Thoracic aorta endothelial cell (primary cell): ENCODE results near the gene EFNA1. TPM values are rescaled to one million over a fixed set of nuclear protein-coding genes. Genes with fewer than 3 reads are reported as not detected.

Source experiments
- small RNA-seq: library from RNA; depleted of rRNA; stranded (forward); fragments of <200 nt; gene quantifications from one replicate; pipeline ENCODE3, GENCODE V24; 2012
- total RNA-seq: library from RNA; depleted of rRNA; stranded (reverse); fragments of >200 nt; gene quantifications from 2 replicates; pipeline ENCODE4 v1.2.3, GENCODE V29; 2012

The EFNA1 gene
- 30.5 and 45.1 TPM in 2 replicates for total RNA-seq

DNA sequence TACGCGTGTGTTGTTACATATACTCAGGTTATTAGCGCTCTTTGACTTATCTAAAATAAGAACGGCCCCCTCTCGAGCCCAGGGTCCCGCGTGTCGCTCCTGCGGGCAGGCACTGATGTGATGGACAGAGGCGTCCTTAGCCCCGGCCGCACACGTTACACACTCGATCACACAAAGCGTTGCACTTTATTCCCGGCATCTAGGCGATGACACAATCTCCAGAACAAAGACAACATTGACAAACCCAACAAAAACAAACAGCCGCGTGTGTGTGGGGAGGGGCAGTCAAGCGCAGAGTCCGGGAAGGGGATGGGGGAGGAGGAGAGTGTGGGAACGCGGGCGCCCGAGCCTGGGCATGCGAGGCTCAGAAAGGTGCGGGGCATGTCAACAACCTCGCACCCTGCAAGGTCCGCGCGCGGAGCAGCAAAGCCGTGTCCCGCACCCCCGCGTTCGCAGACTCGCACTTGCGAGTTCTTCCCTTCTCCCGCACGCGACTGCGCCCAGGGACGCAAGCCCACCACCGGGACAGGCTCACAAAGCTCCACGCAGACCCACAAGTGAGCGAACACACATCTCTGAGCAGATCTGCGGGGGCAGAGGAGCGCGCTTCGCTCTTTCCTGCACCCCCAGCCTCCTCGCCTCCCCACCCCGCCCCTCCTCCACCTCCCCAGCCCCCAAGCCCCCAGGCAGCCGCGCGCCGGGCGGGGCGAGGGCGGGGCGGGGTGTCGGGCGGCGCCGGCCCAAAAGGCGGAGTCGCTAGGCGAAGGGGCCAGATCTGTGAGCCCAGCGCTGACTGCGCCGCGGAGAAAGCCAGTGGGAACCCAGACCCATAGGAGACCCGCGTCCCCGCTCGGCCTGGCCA is at the start of gene EFNA1:
Gene EFNA1, plus strand, starts transcription at position 772 of the 862 bp plus-strand sequence. CDS start 102 bp downstream, outside the sequence.

GRCh38 chr1:155078469-155079209 is 49.0 kb upstream of the EFNA1 start, which contains the start of gene EFNA3:
TSS of gene EFNA3 (plus strand) at chr1:155078837. CDS start at chr1:155078942, 105 bp downstream.

GRCh38 chr1:155135415-155136028 is 7.8 kb downstream of the EFNA1 start, which contains the start of gene SLC50A1:
TSS of gene SLC50A1 (plus strand) at chr1:155135852. CDS start at chr1:155135912, 60 bp downstream.

GRCh38 chr1:155139895-155140629 is 12.4 kb downstream of the EFNA1 start, which contains the start of gene DPM3:
TSS of gene DPM3 (minus strand) at chr1:155140531. CDS start at chr1:155140240, 291 bp downstream.

DNA sequence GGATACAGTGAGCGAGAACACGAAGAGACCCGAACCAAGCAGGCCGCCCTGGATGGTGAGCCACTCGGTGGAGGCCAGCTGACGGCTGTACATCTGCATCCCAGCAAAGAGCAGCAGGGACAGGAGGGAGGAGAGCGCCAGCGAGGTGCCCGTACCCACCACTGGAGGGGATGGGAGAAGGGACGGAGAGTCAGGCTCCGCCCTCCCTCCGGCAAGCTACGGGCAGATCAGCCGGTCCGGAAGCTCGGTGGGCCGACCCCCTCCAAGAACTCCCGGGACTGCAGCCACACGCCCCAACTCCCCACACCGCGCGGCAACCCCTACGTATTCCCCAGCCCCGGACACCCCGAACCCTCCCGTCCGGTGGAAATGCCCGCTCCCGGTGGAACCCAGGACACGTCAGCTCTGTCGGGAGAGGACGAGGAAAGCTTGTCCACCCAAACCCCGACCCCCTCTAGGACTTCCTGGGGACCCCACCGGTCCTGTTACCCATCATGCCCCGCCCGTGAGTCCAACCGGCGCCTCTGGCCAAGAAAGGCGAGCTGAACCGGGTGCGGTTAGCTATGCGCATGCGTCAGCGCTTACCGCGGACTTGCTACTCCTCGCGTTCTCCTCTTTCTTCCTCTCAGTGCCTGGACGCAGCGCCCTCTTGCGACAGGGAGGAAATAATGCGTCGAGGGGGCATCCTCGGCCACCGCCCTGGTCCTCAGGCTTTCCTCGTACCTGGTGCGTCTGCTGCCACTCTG is 45.2 kb downstream of the EFNA1 start, which contains the start of gene KRTCAP2:
Gene KRTCAP2, minus strand, starts transcription at position 573 of the 746 bp plus-strand sequence. Its CDS starts 80 bp downstream, at position 493.

GRCh38 chr1:155173478-155174323 is 46.0 kb downstream of the EFNA1 start, which contains the start of gene TRIM46:
TSS of gene TRIM46 (plus strand) at chr1:155173849. CDS start at chr1:155173967, 118 bp downstream.

Small RNA genes lying within 50 kb of the gene (small RNA-seq; reads per million reads assigned to genes)
- gene HMGN2P18 (not detected), gene RF00019 (not detected)

Other genes with a start within 250 kb of the EFNA1 start
- gene PMVK, start 191.2 kb upstream of the EFNA1 start, total RNA-seq: 9.2 and 10.5 TPM in 2 replicates
- gene PBXIP1, start 171.8 kb upstream of the EFNA1 start, total RNA-seq: 41.5 and 42.0 TPM in 2 replicates
- gene PYGO2, start 166.1 kb upstream of the EFNA1 start, total RNA-seq: 11.3 and 12.6 TPM in 2 replicates
- gene SHC1, start 157.1 kb upstream of the EFNA1 start, total RNA-seq: 248 and 273 TPM in 2 replicates
- 116 and 126 TPM in 2 replicates for gene CKS1B, start 153.2 kb upstream of the EFNA1 start, total RNA-seq
- gene FLAD1, start 144.5 kb upstream of the EFNA1 start, total RNA-seq: 21.6 and 22.3 TPM in 2 replicates
- 0.40 TPM in 1 of 2 replicates, not detected in the other for gene LENEP, start 134.3 kb upstream of the EFNA1 start, total RNA-seq
- 10.2 and 15.0 TPM in 2 replicates for gene ZBTB7B, start 125.1 kb upstream of the EFNA1 start, total RNA-seq
- gene DCST2, start 94.1 kb upstream of the EFNA1 start, total RNA-seq: 0.29 TPM in 1 of 2 replicates, not detected in the other
- not detected in 2 replicates for gene DCST1, start 94.1 kb upstream of the EFNA1 start, total RNA-seq
- gene ADAM15, start 76.6 kb upstream of the EFNA1 start, total RNA-seq: 172 and 268 TPM in 2 replicates
- 4.0 and 7.0 TPM in 2 replicates for gene EFNA4, start 64.1 kb upstream of the EFNA1 start, total RNA-seq
- gene EFNA3, start 49.0 kb upstream of the EFNA1 start, total RNA-seq: 0.66 and 1.9 TPM in 2 replicates
- 24.3 and 39.1 TPM in 2 replicates for gene SLC50A1, start 8.0 kb downstream of the EFNA1 start, total RNA-seq
- 23.7 and 37.9 TPM in 2 replicates for gene DPM3, start 12.7 kb downstream of the EFNA1 start, total RNA-seq
- gene KRTCAP2, start 45.4 kb downstream of the EFNA1 start, total RNA-seq: 77.7 and 105 TPM in 2 replicates
- gene TRIM46, start 46.0 kb downstream of the EFNA1 start, total RNA-seq: 5.7 and 7.2 TPM in 2 replicates
- 8.5 and 9.1 TPM in 2 replicates for gene THBS3, start 80.0 kb downstream of the EFNA1 start, total RNA-seq
- gene MTX1, start 80.8 kb downstream of the EFNA1 start, total RNA-seq: 36.7 and 43.9 TPM in 2 replicates
- 11.8 and 15.3 TPM in 2 replicates for gene ENTREP3, start 127.6 kb downstream of the EFNA1 start, total RNA-seq
- gene SCAMP3, start 134.5 kb downstream of the EFNA1 start, total RNA-seq: 36.3 and 45.4 TPM in 2 replicates
- gene CLK2, start 145.6 kb downstream of the EFNA1 start, total RNA-seq: 33.8 and 34.6 TPM in 2 replicates
- 0.40 and 0.65 TPM in 2 replicates for gene HCN3, start 149.6 kb downstream of the EFNA1 start, total RNA-seq
- not detected in 2 replicates for gene PKLR, start 173.6 kb downstream of the EFNA1 start, total RNA-seq
- gene FDPS, start 181.0 kb downstream of the EFNA1 start, total RNA-seq: 391 and 487 TPM in 2 replicates
- 13.7 and 19.6 TPM in 2 replicates for gene RUSC1, start 193.0 kb downstream of the EFNA1 start, total RNA-seq